GM21825 (cell line): ENCODE measurements around the gene GRB10.

Experiments
- ATAC-seq: cut with Tn5 transposase; IDR thresholded peaks from one replicate; pipeline ENCODE4 v1.9.1; 2021; ENCODE audit warnings: mild to moderate bottlenecking, moderate library complexity; ENCODE audit not compliant: unreplicated experiment

Gene GRB10

GRCh38 chr7:50641442-50642405, 141.0 kb downstream of the GRB10 start:
- ATAC-seq, result no peak

- ATAC-seq, result no peak
Observed at GRCh38 chr7:50640779-50641178, 141.9 kb downstream of the GRB10 start.

- ATAC-seq, result no peak
Observed at GRCh38 chr7:50640256-50640655, 142.4 kb downstream of the GRB10 start.

DNA sequence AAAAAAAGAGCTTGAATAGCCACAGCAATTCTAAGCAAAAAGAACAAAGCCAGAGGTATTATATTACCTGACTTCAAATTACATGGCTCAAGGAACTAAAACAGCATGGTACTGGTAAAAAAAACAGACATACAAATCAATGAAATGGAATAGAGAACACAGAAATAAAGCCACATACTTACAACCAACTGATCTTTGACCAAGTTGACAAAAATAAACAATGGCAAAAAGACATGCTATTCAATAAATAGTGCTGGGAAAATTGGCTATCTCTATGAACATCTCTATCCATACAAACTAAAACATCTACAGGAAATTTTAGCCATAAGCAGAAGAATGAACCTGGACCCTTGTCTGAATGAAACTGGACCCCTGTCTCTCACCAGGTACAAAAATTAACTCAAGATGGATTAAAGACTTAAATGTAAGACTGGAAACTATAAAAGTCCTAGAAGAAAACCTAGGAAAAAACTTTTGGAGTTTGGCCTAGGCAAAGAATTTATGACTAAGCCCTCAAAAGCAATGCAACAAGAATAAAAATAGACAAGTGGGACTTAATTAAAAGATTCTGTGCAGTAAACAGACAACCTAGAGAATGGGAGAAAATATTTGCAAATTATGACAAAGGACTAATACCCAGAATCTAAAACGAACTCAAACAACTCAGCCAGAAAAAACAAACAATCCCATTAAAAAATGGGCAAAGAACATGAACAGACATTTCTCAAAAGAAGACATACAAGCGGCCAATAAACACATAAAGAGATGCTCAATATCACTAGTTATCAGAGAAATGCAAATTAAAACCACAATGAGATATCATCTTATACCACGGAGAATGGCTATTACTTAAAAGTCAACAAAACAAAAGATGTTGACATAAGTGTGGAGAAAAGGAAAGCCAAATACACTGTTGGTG, 144.7 kb downstream of the GRB10 start:
- no peak for ATAC-seq

DNA sequence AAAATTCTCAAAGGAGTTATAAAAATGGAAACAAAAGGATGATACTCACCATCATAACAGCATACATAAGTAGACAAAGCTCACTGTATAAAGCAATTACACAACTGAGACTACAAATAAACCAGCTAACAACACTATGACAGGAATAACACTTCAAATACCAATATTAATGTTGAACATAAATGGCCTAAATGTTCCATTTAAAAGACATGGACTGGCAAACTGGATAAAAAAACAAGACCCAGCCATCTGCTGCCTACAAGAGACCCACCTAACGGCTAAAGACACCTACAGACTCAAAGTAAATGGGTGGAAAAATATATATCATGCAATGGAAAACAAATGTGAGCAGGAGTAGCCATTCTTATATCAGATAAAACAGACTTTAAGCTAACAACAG, 148.3 kb downstream of the GRB10 start:
- no peak for ATAC-seq

DNA sequence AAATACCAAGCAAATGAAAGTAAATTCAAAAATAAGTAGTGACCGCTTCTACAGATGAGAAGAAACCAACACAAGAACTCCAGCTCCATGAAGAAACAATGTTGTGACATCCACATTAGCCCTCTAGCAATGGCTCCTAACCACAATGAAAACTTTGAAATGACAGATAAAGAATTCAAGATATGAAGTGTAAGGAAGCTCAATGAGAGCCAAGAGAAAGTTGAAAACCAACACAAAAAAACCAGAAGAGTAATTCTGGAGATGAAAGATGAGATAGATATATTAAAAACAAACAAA, 149.3 kb downstream of the GRB10 start:
- ATAC-seq, result no peak

DNA sequence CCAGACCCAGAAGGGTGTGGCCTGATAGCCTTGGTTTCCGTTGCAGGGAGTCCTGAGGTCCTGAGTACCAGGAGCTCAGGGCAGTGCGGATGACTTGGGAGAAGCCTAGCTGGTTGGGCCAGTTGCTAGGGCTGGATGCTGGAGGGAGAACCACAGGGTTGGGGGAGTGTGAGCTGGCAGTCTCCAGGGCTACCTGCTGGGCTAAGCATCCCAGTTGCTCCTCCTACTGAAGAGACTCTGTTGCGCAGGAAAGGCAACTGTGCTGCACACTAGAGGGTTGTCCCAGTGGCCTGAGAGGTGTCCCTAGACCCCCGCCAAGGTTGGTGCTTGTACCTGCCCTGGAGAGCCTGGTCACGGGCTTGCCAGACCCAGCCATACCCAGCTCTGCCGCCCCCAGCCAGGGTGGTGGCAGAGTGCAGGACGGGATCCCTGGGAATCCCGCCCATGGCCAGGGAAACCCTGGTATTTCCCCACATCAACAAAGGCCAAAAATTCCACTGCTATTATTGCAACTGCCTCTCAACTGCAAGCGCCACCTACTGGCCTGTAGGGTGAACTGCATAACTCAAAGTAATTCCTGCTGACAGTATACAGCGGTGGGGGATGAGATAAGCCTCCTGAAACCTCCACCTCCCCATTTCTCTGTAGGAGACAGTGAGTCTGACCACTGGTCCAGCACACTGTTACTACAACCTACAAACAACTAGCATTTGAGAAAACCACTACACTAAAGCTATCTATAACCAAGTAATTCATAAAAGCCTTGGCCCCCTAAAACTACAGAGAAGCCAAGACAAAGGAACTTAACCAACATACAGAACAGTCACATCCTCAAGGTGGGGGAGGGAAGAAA, 149.9 kb downstream of the GRB10 start:
- peak; percentile 76 for ATAC-seq

GRCh38 chr7:50631639-50632038, 151.1 kb downstream of the GRB10 start:
- ATAC-seq, result no peak

GRCh38 chr7:50631100-50631499, 151.6 kb downstream of the GRB10 start:
- no peak for ATAC-seq

DNA sequence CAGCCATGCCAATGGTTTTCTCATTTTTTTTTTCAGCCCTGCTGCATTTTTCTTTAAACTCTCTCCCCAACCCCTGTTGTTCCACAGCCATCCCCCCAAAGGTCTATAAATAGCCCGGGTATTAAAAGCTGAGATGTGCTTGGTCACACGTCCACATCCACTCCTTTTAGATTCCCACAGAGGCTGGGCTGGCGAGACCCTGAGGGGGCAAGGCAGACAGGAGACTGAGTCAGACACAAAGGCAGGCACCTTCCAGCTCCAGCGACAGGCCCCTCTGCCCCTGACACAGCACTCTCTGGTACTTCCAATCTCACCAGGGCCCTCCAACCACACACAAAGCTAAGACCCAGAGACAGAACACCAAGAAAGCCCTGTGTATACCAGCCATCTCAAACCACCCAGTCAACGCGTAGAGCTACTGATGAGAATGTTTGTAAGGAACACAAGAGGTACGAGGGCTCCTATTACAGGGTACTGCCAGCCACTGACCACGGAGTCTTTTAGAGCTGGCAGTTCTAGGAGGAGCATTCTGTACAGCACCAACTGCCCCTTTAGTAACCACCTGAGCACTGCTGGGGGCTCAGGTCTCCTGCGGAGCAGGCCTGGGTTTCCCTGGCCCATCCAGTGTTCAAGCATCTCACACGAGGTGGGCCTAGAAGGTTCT, 153.3 kb downstream of the GRB10 start:
- no peak for ATAC-seq

GRCh38 chr7:50628434-50629084, 154.1 kb downstream of the GRB10 start:
- ATAC-seq, result no peak

GRCh38 chr7:50627824-50628361, 154.8 kb downstream of the GRB10 start:
- ATAC-seq, result no peak

DNA sequence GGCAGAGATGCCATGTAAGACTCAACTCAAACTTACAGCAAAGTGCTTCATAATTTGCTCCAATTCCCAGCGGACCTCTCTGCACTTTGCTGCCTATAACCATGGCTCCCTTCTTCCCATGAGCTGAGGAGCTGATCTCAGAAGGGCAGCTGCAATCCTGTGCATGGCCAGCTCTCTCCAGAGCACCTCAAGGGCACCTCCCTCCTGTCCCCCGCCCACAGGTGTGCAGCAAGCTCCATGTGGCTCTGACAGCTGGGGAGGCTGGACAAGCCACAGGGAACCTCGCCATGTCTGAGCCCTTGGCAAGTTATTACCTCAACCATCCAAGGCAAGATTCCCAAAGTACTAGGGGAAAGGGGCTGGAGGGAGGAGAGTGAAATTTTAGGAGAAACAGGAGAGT, 156.4 kb downstream of the GRB10 start:
- ATAC-seq, result no peak

GRCh38 chr7:50625360-50625759, 157.3 kb downstream of the GRB10 start:
- ATAC-seq, result no peak

- no peak for ATAC-seq
Observed at GRCh38 chr7:50622821-50623220, 159.9 kb downstream of the GRB10 start.

DNA sequence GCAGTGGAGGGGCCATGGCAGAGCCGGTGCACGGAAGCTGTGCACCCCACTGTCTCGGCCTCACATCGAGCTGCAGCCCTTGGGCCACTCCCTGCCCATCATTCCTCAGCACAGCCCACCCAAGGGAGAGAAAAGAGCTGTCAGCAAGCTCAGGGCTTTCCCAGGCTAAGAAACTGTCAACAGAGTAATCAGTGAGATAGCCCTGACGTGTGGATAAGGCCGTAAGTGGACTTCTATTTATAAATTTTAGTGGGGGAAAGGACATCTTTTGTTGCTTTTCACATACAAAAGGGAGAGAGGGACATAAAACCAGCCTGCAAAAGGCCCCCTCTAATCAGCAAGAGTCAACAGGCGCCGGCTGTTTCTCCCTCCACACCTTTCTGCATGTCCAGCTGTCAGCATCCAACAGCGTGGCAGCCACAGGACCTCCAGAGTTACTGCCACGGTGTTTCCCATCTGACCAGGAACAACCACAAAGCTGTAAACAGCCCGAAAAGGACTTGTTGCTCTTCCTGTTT, 160.7 kb downstream of the GRB10 start:
- ATAC-seq, result no peak

- no peak for ATAC-seq
Observed at GRCh38 chr7:50621206-50621605, 161.5 kb downstream of the GRB10 start.

- ATAC-seq, result no peak
Observed at GRCh38 chr7:50620433-50620832, 162.3 kb downstream of the GRB10 start.

DNA sequence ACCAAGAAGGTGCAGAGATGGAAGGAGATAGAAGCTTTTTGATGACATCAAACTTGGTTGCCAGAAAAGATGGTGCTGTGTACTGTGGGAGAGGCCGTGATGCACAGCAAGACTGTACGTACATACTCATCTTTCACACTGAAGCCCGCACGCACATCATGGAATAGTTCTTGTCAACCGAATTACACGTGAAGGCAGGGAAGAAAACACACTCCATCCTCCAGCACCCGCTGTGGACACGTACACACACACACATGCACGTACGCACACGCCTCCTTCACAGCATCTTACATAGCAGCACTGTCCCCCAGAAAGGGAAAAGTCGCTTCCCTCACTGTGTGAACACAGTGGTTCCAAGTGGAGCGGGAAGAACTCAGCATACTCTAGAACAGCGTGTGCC, 163.0 kb downstream of the GRB10 start:
- ATAC-seq, result no peak
